GM10266 (cell line): ENCODE measurements around the gene IMP4.
A peak's percentile ranks its signal among the peaks of the same experiment; 100 is the strongest.

Experiments used
- DNase-seq: peaks from one replicate; pipeline ENCODE4 v3.0.0; 2012; ENCODE audit errors: extremely low spot score
- TF ChIP-seq, protein P1 (sequence below): IDR thresholded peaks from 2 replicates; pipeline ENCODE4 v1.5.1; 2012; ENCODE audit warnings: mild to moderate bottlenecking, low read depth; ENCODE audit not compliant: control insufficient read depth, insufficient read depth; ENCODE audit errors: missing control alignments

IMP4 gene

DNA sequence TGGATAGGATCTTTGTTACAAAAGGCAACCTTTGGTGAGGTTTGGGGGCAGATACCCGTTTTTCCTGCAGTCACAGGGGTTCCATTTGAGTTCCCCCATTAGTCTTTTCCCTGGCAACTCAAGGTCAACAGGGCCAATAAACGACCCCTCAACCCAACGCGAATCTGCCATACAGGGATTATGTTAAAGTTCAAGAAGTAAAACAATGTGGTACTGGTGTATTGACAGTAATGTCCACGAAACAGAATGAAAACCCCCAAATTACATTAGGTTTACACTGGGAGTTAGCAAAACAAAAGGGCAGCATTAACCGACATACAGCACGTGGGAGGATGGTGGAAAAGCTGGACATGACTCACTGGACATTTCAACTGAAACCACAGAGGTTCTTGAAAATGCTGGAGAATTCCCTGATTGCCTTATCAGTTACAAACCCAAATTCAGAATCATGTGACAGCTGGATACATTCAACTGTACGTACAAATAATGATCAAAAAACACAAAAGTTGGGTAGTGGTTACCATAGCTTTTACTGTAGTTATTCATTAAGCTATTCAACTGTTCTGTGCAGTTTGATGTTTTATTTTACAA, 4.9 kb upstream of the IMP4 start:
- TF ChIP-seq, protein P1, sequence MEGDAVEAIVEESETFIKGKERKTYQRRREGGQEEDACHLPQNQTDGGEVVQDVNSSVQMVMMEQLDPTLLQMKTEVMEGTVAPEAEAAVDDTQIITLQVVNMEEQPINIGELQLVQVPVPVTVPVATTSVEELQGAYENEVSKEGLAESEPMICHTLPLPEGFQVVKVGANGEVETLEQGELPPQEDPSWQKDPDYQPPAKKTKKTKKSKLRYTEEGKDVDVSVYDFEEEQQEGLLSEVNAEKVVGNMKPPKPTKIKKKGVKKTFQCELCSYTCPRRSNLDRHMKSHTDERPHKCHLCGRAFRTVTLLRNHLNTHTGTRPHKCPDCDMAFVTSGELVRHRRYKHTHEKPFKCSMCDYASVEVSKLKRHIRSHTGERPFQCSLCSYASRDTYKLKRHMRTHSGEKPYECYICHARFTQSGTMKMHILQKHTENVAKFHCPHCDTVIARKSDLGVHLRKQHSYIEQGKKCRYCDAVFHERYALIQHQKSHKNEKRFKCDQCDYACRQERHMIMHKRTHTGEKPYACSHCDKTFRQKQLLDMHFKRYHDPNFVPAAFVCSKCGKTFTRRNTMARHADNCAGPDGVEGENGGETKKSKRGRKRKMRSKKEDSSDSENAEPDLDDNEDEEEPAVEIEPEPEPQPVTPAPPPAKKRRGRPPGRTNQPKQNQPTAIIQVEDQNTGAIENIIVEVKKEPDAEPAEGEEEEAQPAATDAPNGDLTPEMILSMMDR: no peak
- DNase-seq: no peak

DNA sequence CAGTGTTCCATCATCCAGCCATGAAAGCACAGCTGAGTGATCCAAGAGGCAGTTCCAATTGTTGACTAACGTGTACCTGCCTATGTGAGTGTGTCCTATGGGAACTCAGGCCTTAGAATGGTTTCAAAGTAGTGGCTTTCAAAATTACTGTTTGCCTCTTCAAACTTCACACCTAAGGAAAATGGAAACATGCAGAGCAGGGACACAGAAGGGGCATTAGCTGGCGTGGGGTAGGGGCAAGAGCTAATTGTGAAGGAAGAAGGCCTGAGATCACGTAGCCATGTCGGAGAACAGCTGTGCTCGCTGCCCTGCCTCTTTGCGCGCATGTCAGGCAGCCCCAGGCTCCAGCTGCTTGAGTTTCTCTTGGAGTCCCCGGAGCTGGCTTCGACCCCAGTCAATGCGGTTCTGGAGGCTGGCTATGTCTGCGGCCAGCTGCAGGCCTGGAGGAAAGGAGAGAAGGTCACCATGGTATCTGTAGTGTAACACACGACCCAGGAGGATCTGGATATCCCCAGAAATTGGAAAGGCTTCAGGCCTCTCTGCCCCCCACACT, 3.8 kb upstream of the IMP4 start:
- TF ChIP-seq, protein P1: no peak
- DNase-seq: no peak

DNA sequence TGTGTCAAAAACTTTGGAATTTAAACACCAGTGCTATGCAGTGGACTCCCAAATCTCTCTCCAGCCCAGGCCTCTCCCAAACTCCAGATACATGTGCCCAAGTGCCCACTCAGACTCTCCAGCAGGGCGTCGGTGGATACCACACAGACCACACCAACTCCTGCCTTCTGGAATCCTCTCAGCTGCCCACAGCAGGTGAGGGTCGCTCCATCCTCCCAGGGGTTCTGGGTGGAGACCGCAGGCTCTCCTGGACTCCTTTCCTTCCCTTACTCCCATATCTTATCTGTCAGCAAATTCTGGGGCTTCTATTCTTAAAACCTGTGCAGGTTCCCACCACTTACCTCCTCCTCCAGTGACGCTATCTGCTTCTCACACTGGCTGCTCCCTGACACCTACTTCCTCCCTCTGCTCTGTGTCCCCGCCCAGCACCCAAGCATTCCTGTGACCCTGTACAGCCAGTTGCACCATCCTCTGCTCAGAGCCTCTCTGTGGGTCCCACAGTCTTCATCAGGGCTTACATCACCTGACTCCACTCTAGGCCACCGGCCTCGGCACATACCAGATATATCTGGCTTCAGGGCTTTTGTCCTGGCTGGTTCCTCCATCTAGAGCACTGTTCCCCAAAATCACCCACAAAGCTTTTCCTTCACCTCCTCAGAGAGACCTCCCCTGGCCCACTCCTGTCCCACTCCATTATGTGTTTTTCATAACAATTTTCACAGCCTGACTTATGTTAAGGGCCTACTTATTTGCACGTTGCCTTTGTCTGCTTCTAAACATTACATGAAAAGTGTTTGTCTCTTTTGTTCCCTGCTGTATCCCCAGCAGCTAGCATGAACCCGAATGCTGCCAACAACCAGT, 2.6 kb upstream of the IMP4 start:
- TF ChIP-seq, protein P1: no peak
- no peak for DNase-seq

DNA sequence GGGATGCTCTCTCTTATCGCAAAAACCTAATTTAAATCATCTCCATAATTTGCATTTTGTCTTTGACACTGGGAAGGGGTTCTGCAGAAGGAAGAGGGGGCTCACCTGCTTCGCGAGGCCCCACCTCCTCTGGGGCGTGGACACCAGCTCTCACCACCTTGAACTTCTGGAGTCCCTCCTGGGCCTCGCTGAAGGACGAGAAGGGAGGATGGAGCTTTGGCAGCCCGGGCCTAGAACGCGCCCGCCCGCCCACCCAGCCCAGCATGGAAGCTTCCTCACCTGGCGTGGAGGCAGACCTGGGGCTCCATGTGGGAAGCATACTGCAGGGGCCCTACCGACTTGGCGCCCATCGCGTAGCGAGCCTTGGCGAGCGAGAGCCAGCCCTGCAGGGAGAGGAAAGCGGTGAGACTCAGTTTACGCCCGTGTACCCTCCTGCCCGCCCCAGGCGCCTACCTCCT, 1.1 kb upstream of the IMP4 start:
- TF ChIP-seq, protein P1: no peak
- DNase-seq: no peak

DNA sequence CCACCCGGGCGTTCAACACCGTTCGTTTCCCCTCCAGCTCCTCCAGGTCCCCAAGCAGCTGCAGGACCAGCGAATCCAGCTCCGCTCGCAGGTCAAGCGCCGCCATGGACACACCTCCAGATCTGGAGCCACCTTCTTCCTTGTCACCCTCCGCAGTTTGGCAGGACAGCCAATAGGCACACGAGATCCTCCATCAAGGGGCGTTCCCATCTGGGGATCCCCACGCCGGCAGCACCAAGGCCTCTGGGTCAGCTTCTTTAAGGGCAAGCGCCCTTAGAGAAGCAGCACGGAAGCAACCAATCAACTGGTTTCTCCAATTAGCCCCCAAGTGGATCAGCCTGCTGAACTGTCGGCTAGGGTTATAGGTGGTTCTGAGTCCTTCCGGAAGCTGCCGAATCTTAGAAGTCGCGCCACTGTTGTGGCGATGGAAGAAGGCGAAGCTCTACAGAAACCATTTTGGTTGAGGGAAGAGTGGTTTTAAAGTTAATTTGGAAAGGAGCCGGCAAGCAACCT, 621 bp upstream of the IMP4 start:
- peak; percentile 91 for DNase-seq
- TF ChIP-seq, protein P1: no peak

DNA sequence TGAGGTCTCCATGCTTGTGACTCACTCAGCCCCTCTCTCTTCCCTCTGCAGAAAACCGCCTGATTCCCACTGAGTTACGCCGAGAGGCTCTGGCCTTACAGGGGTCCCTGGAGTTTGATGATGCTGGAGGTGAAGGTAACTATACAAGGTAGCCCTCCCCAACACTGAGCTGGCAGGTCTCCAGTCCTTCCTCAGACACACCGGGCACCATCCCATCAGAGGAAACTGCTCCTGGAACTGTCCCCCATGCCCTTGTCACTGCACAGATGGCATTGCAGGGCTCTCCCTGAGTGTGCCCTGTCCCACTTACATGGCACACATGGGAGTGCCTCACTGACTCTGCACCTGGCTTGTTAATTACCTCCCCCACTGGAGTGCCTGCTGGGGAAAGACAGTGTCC, 1.9 kb downstream of the IMP4 start:
- DNase-seq: no peak
- TF ChIP-seq, protein P1: no peak
